ENCODE measurements around the gene SLC22A16.

DNA sequence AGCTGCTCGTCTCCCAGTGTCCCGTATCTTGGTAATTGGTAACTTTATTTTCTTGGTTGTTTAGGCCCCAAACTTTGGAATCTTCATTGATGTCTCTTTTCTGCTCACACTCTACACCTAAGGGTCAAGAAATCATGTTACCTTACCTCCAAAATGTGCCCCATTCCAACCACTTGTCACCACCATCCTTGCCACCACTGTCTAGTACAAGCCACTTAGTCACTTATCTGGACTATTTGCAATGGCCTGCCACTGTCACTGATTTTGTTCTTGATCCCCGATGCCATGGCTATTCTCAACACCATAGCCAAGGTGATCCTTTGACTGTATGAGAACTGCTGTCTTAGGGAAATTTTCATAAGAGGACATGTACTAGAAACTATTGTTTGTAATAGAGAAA, 46.0 kb upstream of the SLC22A16 start:
- TF ChIP-seq POLR2A (IDR thresholded peaks at IDR 0.05), result no peak
- TF ChIP-seq, protein P1, sequence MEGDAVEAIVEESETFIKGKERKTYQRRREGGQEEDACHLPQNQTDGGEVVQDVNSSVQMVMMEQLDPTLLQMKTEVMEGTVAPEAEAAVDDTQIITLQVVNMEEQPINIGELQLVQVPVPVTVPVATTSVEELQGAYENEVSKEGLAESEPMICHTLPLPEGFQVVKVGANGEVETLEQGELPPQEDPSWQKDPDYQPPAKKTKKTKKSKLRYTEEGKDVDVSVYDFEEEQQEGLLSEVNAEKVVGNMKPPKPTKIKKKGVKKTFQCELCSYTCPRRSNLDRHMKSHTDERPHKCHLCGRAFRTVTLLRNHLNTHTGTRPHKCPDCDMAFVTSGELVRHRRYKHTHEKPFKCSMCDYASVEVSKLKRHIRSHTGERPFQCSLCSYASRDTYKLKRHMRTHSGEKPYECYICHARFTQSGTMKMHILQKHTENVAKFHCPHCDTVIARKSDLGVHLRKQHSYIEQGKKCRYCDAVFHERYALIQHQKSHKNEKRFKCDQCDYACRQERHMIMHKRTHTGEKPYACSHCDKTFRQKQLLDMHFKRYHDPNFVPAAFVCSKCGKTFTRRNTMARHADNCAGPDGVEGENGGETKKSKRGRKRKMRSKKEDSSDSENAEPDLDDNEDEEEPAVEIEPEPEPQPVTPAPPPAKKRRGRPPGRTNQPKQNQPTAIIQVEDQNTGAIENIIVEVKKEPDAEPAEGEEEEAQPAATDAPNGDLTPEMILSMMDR (IDR thresholded peaks at IDR 0.05 in 4 of 5, conservative IDR thresholded peaks at IDR 0.05 in 1 of 5), result no peak

Data from gastrocnemius medialis (tissue), 4 donors.